Measurements from ENCODE around the gene CSTB.

Gene CSTB

GRCh38 chr21:43760391-43760958, 15.6 kb downstream of the CSTB start:
- H3K9ac ChIP-seq (ENCODE audit: low read depth, low read length) = no peak overlapping the region
- H3K4me1 ChIP-seq (ENCODE audit: insufficient read depth, low read length) = no peaks in the 10 kb centered on the region; the same call in 1 of the 2 replicates
- H3K9me3 ChIP-seq (ENCODE audit: control insufficient read depth, insufficient read depth, low read length) = no peaks in the 10 kb centered on the region
- H3K36me3 ChIP-seq (ENCODE audit: insufficient read depth, low read length) = peaks cover 16% of the 10 kb centered on the region

GRCh38 chr21:43759651-43760050, 16.5 kb downstream of the CSTB start:
- H3K4me1 ChIP-seq (ENCODE audit: insufficient read depth, low read length) = no peaks in the 10 kb centered on the region; the same call in 1 of the 2 replicates
- H3K9me3 ChIP-seq (ENCODE audit: control insufficient read depth, insufficient read depth, low read length) = no peaks in the 10 kb centered on the region
- H3K9ac ChIP-seq (ENCODE audit: low read depth, low read length) = no peak overlapping the region
- H3K36me3 ChIP-seq (ENCODE audit: insufficient read depth, low read length) = peaks cover 16% of the 10 kb centered on the region

DNA sequence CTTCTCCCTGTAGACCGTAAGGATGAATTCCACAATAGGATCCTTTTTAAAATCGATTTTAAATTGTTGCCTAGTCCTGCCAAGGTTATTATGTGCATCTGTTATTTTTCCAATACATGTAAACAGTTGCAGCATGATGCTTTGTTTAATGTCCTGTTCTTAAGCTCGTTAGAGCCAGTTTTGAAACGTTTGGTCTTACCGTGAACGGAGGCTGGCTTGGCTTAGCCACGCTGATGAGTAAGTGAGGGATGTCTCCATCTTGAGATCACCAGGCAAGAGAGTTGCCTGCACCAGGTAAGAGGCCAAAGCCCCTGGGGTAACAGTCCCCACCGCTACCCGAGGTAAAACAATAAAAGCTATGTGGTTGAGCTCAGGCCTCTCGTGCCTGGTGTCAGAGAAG, 17.3 kb downstream of the CSTB start:
- peaks cover 20% of the 10 kb centered on the region for H3K36me3 ChIP-seq (ENCODE audit: insufficient read depth, low read length)
- no peak overlapping the region for H3K9ac ChIP-seq (ENCODE audit: low read depth, low read length)
- H3K9me3 ChIP-seq (ENCODE audit: control insufficient read depth, insufficient read depth, low read length) = no peaks in the 10 kb centered on the region
- H3K4me1 ChIP-seq (ENCODE audit: insufficient read depth, low read length) = no peaks in the 10 kb centered on the region

DNA sequence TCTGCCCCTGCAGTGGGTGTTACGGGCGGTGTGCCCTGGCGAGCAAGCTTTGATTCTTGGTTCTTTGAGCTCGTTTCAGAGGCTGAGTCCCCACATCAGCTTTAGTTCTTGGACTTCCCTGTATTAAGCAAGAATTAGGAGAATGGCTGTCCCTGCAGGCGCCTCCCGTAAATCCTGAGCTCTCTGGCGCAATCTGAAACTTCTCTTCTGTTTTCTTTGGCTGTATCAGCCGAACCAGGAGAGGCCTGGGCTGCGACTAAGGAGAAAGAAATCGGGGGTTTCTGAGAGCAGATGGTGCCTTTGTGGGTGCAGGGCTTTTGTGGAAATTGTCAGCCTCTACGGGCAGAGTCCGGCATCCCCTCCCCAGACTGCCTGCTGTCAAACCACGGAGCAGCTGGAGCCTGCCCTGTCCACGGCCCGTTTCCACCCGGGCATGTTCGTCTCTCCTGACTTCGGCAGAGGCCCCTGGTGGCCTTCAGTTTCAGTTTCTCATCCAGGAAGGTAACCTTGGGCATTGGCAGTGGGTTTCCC, 17.9 kb downstream of the CSTB start:
- peaks cover 18% of the 10 kb centered on the region for H3K36me3 ChIP-seq (ENCODE audit: insufficient read depth, low read length)
- H3K9ac ChIP-seq (ENCODE audit: low read depth, low read length) = no peak overlapping the region
- no peaks in the 10 kb centered on the region for H3K9me3 ChIP-seq (ENCODE audit: control insufficient read depth, insufficient read depth, low read length)
- no peaks in the 10 kb centered on the region for H3K4me1 ChIP-seq (ENCODE audit: insufficient read depth, low read length)

DNA sequence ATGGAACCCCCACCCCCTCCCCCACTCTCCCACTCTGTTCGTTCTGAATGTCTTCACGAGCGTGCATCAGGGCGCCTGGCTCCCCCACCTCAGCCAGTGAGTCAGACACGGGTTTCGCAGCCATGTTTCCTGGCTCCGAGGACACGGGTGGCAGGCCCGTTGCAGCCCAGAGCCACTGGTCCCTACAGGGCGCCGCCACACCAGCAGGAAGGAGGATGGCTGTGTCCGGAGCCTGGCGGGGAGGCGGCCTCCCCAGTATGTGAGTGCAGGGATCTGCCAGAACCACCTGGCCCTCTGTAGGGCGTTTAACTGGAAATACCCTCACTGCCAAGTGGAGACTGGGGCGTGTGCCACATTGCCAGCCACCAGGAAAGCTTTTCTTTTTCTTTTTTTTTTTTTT, 18.5 kb downstream of the CSTB start:
- Histone ChIP-seq H3K4me1 (ENCODE audit: insufficient read depth, low read length) (no peaks in the 10 kb centered on the region), H3K9ac (ENCODE audit: low read depth, low read length) (no peak overlapping the region), H3K9me3 (ENCODE audit: control insufficient read depth, insufficient read depth, low read length) (no peaks in the 10 kb centered on the region), H3K36me3 (ENCODE audit: insufficient read depth, low read length) (peaks cover 12% of the 10 kb centered on the region)

GRCh38 chr21:43755820-43756594, 20.1 kb downstream of the CSTB start:
- H3K36me3 ChIP-seq (ENCODE audit: insufficient read depth, low read length) = peaks cover 12% of the 10 kb centered on the region
- H3K9ac ChIP-seq (ENCODE audit: low read depth, low read length) = no peak overlapping the region
- H3K4me1 ChIP-seq (ENCODE audit: insufficient read depth, low read length) = no peaks in the 10 kb centered on the region
- H3K9me3 ChIP-seq (ENCODE audit: control insufficient read depth, insufficient read depth, low read length) = no peaks in the 10 kb centered on the region

GRCh38 chr21:43754948-43755781, 20.9 kb downstream of the CSTB start:
- peaks cover 12% of the 10 kb centered on the region; the same call in 1 of the 2 replicates for H3K36me3 ChIP-seq (ENCODE audit: insufficient read depth, low read length)

DNA sequence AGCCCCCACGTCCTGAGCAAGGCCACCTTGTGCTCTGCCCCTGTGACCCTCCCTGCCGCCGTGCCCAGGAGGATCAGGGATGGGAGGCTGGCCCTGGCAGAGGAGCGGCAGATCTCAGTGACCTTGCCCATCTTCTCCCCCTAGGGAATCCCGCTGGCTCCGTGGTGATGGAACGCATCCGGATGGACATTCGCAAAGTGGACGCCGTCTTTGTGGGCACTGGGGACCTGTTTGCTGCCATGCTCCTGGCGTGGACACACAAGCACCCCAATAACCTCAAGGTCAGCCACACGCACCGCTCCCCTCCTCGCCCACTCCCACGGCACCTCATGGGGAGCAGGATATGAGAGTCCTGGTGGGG, 22.7 kb downstream of the CSTB start:
- H3K9me3 ChIP-seq (ENCODE audit: control insufficient read depth, insufficient read depth, low read length) = no peaks in the 10 kb centered on the region
- H3K36me3 ChIP-seq (ENCODE audit: insufficient read depth, low read length) = peaks cover 12% of the 10 kb centered on the region; the same call in 1 of the 2 replicates
- no peaks in the 10 kb centered on the region for H3K4me1 ChIP-seq (ENCODE audit: insufficient read depth, low read length)
- H3K9ac ChIP-seq (ENCODE audit: low read depth, low read length) = no peak overlapping the region

More at GRCh38 chr21:43754948-43755781, 20.9 kb downstream of the CSTB start:
- H3K9me3 ChIP-seq (ENCODE audit: control insufficient read depth, insufficient read depth, low read length) = no peaks in the 10 kb centered on the region
- H3K4me1 ChIP-seq (ENCODE audit: insufficient read depth, low read length) = no peaks in the 10 kb centered on the region
- H3K9ac ChIP-seq (ENCODE audit: low read depth, low read length) = no peak overlapping the region

- peaks cover 12% of the 10 kb centered on the region; the same call in 1 of the 2 replicates for H3K36me3 ChIP-seq (ENCODE audit: insufficient read depth, low read length)
- no peaks in the 10 kb centered on the region for H3K4me1 ChIP-seq (ENCODE audit: insufficient read depth, low read length)
- no peaks in the 10 kb centered on the region for H3K9me3 ChIP-seq (ENCODE audit: control insufficient read depth, insufficient read depth, low read length)
- no peak overlapping the region for H3K9ac ChIP-seq (ENCODE audit: low read depth, low read length)
These were observed 23.2 kb downstream of the CSTB start for GRCh38 chr21:43752758-43753438.

- Histone ChIP-seq H3K9ac (ENCODE audit: low read depth, low read length) (no peak overlapping the region), H3K4me1 (ENCODE audit: insufficient read depth, low read length) (no peaks in the 10 kb centered on the region), H3K36me3 (ENCODE audit: insufficient read depth, low read length) (peaks cover 9% of the 10 kb centered on the region; the same call in 1 of the 2 replicates)
These were observed 24.0 kb downstream of the CSTB start for GRCh38 chr21:43751955-43752591.

GRCh38 chr21:43750339-43751033, 25.6 kb downstream of the CSTB start:
- Histone ChIP-seq H3K9me3 (ENCODE audit: control insufficient read depth, insufficient read depth, low read length) (no peaks in the 10 kb centered on the region), H3K4me1 (ENCODE audit: insufficient read depth, low read length) (no peaks in the 10 kb centered on the region), H3K36me3 (ENCODE audit: insufficient read depth, low read length) (peaks cover 4% of the 10 kb centered on the region; the same call in 1 of the 2 replicates), H3K9ac (ENCODE audit: low read depth, low read length) (no peak overlapping the region)

More at GRCh38 chr21:43751955-43752591, 24.0 kb downstream of the CSTB start:
- no peaks in the 10 kb centered on the region for H3K9me3 ChIP-seq (ENCODE audit: control insufficient read depth, insufficient read depth, low read length)

DNA sequence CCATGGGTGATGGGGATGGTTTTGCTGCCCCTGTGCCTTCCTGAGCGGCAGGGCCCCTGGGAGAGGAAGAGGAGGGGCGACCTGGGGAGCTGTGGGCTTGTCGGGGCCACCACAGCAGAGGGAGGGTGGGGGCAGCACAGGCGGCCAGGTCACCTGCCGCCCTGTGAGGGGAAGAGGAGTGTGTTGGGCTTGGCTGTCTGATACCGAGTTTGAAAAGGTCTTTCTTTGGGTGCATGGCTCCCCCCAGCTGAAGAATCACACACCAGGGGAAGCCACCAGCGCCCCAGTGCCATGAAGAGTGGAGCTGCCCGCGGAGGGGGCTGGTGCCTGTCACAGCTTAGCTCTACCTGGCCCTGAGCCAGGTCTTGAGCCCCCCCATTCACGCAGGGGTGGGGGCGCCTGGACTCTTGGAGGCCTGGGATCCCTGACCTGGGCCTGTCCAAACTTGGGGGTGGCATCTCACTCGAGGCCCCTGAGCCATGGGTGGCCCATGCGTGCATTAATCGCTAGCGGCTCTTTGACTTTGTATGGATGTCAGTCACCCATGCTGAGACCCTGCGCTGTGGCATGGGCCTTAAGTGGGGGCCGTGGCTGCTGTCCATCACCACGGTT, 26.4 kb downstream of the CSTB start:
- no peak overlapping the region for H3K9ac ChIP-seq (ENCODE audit: low read depth, low read length)
- no peaks in the 10 kb centered on the region for H3K4me1 ChIP-seq (ENCODE audit: insufficient read depth, low read length)
- H3K9me3 ChIP-seq (ENCODE audit: control insufficient read depth, insufficient read depth, low read length) = no peaks in the 10 kb centered on the region
- H3K36me3 ChIP-seq (ENCODE audit: insufficient read depth, low read length) = peaks cover 5% of the 10 kb centered on the region

DNA sequence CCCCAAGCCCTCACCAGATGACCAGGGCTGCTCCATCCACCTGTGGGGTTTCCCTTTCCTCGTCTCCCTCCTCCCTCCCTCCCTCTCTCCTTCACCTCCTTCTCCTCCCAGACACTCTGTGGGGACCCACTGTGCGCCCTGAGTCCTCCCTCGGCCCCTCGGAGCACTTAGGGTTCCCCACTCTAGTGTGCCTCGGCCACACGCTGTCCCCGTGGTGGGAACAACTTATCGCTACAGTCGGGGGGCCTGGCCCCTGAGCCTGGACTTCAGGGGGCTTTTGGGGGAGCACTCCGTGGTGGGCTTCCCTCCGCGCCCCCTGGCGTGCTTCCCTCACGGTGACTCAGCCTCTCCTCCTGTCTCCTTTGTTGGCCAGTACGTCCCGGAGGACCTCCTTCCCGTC, 27.5 kb downstream of the CSTB start:
- H3K9me3 ChIP-seq (ENCODE audit: control insufficient read depth, insufficient read depth, low read length) = no peaks in the 10 kb centered on the region
- H3K4me1 ChIP-seq (ENCODE audit: insufficient read depth, low read length) = no peaks in the 10 kb centered on the region
- H3K36me3 ChIP-seq (ENCODE audit: insufficient read depth, low read length) = peaks cover 5% of the 10 kb centered on the region
- no peak overlapping the region for H3K9ac ChIP-seq (ENCODE audit: low read depth, low read length)

Measured in ES-I3 (cell line).